ENCODE results near the gene RNASET2. TPM values are rescaled to one million over a fixed set of nuclear protein-coding genes. Genes with fewer than 3 reads are reported as not detected.

RNASET2 gene
- total RNA-seq, 1 donor from 2014 or later: 139 TPM

- TF ChIP-seq CTCF (IDR thresholded peaks at IDR 0.05; ENCODE audit: insufficient read depth, low read length, poor library complexity, severe bottlenecking): no peak
- no peak for DNase-seq (ENCODE audit: low read depth)
- Histone ChIP-seq H3K4me3 (ENCODE audit: low read depth, low read length) (no peak overlapping the region), H3K36me3 (ENCODE audit: control insufficient read depth, insufficient read depth, low read length) (peaks cover 4% of the 10 kb centered on the region), H3K27me3 (ENCODE audit: control insufficient read depth, insufficient read depth, low read length) (no peaks in the 10 kb centered on the region)
Measured at GRCh38 chr6:166930354-166930891, 25.9 kb downstream of the RNASET2 start.

GRCh38 chr6:166929542-166930189 lies 26.7 kb downstream of the RNASET2 start:
- H3K4me3 ChIP-seq (ENCODE audit: low read depth, low read length): no peak overlapping the region
- H3K27me3 ChIP-seq (ENCODE audit: control insufficient read depth, insufficient read depth, low read length): no peaks in the 10 kb centered on the region
- H3K36me3 ChIP-seq (ENCODE audit: control insufficient read depth, insufficient read depth, low read length): peaks cover 4% of the 10 kb centered on the region
- peak; percentile 39 for TF ChIP-seq CTCF (IDR thresholded peaks at IDR 0.05; ENCODE audit: insufficient read depth, low read length, poor library complexity, severe bottlenecking)
- DNase-seq (ENCODE audit: low read depth): no peak

- DNase-seq (ENCODE audit: low read depth): no peak
- Histone ChIP-seq H3K4me3 (ENCODE audit: low read depth, low read length) (no peak overlapping the region), H3K27me3 (ENCODE audit: control insufficient read depth, insufficient read depth, low read length) (no peaks in the 10 kb centered on the region), H3K36me3 (ENCODE audit: control insufficient read depth, insufficient read depth, low read length) (peaks cover 4% of the 10 kb centered on the region)
- TF ChIP-seq CTCF (IDR thresholded peaks at IDR 0.05; ENCODE audit: insufficient read depth, low read length, poor library complexity, severe bottlenecking): no peak
Measured at GRCh38 chr6:166928644-166929541, 27.5 kb downstream of the RNASET2 start.

GRCh38 chr6:166927935-166928643 lies 28.3 kb downstream of the RNASET2 start:
- H3K4me3 ChIP-seq (ENCODE audit: low read depth, low read length): no peak overlapping the region
- no peaks in the 10 kb centered on the region for H3K27me3 ChIP-seq (ENCODE audit: control insufficient read depth, insufficient read depth, low read length)
- peaks cover 4% of the 10 kb centered on the region for H3K36me3 ChIP-seq (ENCODE audit: control insufficient read depth, insufficient read depth, low read length)
- DNase-seq (ENCODE audit: low read depth): no peak
- TF ChIP-seq CTCF (IDR thresholded peaks at IDR 0.05; ENCODE audit: insufficient read depth, low read length, poor library complexity, severe bottlenecking): no peak

GRCh38 chr6:166927240-166927934 lies 29.0 kb downstream of the RNASET2 start:
- peaks cover 4% of the 10 kb centered on the region for H3K36me3 ChIP-seq (ENCODE audit: control insufficient read depth, insufficient read depth, low read length)
- no peaks in the 10 kb centered on the region for H3K27me3 ChIP-seq (ENCODE audit: control insufficient read depth, insufficient read depth, low read length)
- H3K4me3 ChIP-seq (ENCODE audit: low read depth, low read length): no peak overlapping the region
- no peak for TF ChIP-seq CTCF (IDR thresholded peaks at IDR 0.05; ENCODE audit: insufficient read depth, low read length, poor library complexity, severe bottlenecking)
- DNase-seq (ENCODE audit: low read depth): no peak
